NT2/D1 (cell line): ENCODE data around the gene PIK3IP1.

Experiments used
- DNase-seq: peaks from one replicate; pipeline ENCODE4 v3.0.0-alpha.2; 2011; ENCODE audit warnings: low read depth, low spot score
- H3K27me3 ChIP-seq: 2 replicates; pipeline ENCODE4 v1.6.0; 2011; ENCODE audit warnings: mild to moderate bottlenecking; ENCODE audit not compliant: insufficient read length, insufficient read depth
- H3K36me3 ChIP-seq: 2 replicates; pipeline ENCODE4 v1.6.1; 2011; ENCODE audit warnings: mild to moderate bottlenecking, low read length, mixed read lengths; ENCODE audit not compliant: insufficient read depth, insufficient read length
- H3K4me1 ChIP-seq: 2 replicates; pipeline ENCODE4 v1.5.1; 2011; ENCODE audit not compliant: insufficient read depth, insufficient read length
- H3K4me3 ChIP-seq: 2 replicates; pipeline ENCODE4 v1.5.1; 2011; ENCODE audit warnings: low read depth; ENCODE audit not compliant: insufficient read length
- H3K9ac ChIP-seq: 2 replicates; pipeline ENCODE4 v1.6.0; 2011; ENCODE audit warnings: low read depth; ENCODE audit not compliant: insufficient read length
- H3K9me3 ChIP-seq: 2 replicates; pipeline ENCODE4 v1.5.1; 2011; ENCODE audit warnings: mild to moderate bottlenecking, low read length; ENCODE audit not compliant: insufficient read depth
- SUZ12 ChIP-seq: IDR thresholded peaks from 2 replicates; pipeline ENCODE4 v1.6.1; 2011; ENCODE audit not compliant: insufficient read length, insufficient read depth; ENCODE audit errors: extremely low read depth
- YY1 ChIP-seq: IDR thresholded peaks from 2 replicates; pipeline ENCODE4 v1.6.1; 2011; ENCODE audit not compliant: insufficient read length, insufficient read depth
- ZNF274 ChIP-seq: IDR thresholded peaks from 2 replicates; pipeline ENCODE4 v1.6.1; 2011; ENCODE audit warnings: mild to moderate bottlenecking, low read depth, low read length

The PIK3IP1 gene

DNA sequence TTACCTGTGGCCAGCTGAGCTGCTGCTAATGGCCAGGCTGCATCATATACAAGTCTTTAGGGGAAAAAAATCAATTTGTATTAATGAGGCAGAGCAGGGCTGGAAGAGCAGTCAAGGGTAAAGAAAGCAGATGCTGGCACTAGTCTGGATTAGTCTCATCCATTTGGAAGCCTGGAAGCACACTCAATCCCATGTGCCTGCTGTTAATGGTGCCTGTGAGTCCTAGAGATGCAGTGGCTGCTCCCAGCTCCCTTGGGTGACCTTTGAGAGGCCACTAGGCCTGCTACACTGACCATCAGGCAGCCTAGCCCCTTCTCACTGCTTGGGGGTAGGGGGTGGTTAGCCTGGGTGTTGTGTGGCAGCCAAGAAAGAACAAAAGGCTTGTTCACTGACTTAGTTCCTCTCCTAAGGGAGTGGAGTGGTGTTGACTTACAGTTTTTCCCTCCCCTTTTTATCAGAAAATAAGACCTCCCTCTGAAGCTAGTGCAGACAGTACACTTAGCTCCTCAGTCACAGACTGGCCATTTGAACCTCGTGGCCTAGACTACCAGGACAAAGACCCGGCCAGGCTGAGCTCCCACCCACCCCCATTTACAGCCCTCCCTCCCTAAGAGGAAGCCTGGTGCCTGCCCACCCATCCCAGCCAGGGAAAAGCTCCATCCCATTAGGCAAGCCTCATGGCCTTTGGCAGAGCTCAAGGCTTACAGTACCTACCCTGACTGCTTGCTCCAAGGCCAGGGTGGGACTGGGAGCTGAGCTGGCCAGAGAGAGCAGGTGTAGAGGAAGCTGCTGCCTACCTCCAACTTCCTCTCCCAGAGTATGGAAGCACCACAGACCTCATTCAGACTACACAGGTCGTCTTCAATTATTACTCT, 7.8 kb downstream of the PIK3IP1 start:
- peaks cover 5% of the 10 kb centered on the region for H3K4me1 ChIP-seq
- no peak overlapping the region for H3K4me3 ChIP-seq
- no peak overlapping the region for H3K9ac ChIP-seq
- no peak for DNase-seq
- H3K27me3 ChIP-seq = peaks cover 13% of the 10 kb centered on the region
- TF ChIP-seq ZNF274 (no peak), YY1 (no peak), SUZ12 (no peak)
- peaks cover 10% of the 10 kb centered on the region for H3K36me3 ChIP-seq
- no peaks in the 10 kb centered on the region for H3K9me3 ChIP-seq

DNA sequence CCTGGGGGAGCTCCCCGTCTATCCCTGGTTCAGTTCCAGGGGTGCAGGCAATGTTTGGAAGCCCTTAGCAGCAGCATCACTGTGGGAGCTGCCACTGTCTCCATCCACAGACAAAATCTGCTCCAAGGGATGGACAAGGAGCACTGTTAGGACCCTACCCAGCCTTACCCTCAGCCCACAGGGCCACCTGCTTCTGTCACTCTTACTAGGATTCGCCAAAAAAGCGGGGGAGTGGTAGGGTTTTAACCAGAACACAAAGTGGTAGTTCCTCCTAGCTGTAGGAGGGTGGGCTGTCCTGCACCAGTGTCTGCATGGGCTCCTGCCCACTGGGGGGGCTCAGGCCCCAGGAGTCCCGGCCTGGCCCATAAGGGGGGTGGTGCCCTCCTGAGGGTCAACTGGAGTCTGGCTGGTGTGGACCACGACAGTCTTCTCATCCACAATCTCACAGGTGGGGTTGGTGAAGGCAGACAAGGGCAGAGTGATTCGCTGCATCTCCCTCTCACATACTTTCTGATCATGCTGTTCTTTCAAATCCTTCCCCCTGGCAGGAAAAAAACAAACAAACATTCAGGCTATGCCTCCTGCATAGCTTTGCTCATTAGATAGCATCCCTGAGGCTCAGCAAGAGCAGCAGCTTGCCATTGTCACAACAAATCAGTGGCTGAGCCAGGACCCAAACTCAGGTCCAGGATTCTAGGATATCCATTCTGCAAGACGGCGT, 9.4 kb downstream of the PIK3IP1 start:
- H3K4me3 ChIP-seq = no peak overlapping the region
- H3K9me3 ChIP-seq = no peaks in the 10 kb centered on the region
- TF ChIP-seq ZNF274 (no peak), SUZ12 (no peak), YY1 (no peak)
- H3K4me1 ChIP-seq = peaks cover 5% of the 10 kb centered on the region
- no peaks in the 10 kb centered on the region for H3K27me3 ChIP-seq
- no peak overlapping the region for H3K9ac ChIP-seq
- peaks cover 25% of the 10 kb centered on the region for H3K36me3 ChIP-seq
- DNase-seq = no peak

DNA sequence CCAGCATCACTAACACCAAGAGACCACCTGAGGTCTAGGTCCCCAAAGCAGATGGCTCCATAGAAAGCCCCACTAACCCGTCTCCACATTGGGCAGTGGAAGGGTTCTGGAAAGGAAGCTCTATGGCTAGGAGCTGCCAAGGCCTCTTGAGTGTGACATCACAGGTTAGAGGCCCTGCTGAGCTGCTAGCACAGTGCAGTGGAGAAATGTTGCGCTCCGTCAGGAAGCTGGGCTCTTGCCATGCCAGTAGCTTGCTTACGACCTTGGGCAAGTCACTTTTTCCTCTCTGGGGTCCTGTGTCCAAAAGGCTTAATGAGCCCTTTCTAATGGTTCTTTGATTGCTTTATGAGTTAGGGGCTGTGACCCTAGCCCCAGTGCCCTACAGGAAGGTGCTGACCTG, 10.6 kb downstream of the PIK3IP1 start:
- H3K9me3 ChIP-seq = no peaks in the 10 kb centered on the region
- H3K4me1 ChIP-seq = peaks cover 5% of the 10 kb centered on the region
- H3K27me3 ChIP-seq = no peaks in the 10 kb centered on the region
- no peak overlapping the region for H3K9ac ChIP-seq
- TF ChIP-seq YY1 (no peak), ZNF274 (no peak), SUZ12 (no peak)
- no peak for DNase-seq
- peaks cover 32% of the 10 kb centered on the region for H3K36me3 ChIP-seq
- no peak overlapping the region for H3K4me3 ChIP-seq

DNA sequence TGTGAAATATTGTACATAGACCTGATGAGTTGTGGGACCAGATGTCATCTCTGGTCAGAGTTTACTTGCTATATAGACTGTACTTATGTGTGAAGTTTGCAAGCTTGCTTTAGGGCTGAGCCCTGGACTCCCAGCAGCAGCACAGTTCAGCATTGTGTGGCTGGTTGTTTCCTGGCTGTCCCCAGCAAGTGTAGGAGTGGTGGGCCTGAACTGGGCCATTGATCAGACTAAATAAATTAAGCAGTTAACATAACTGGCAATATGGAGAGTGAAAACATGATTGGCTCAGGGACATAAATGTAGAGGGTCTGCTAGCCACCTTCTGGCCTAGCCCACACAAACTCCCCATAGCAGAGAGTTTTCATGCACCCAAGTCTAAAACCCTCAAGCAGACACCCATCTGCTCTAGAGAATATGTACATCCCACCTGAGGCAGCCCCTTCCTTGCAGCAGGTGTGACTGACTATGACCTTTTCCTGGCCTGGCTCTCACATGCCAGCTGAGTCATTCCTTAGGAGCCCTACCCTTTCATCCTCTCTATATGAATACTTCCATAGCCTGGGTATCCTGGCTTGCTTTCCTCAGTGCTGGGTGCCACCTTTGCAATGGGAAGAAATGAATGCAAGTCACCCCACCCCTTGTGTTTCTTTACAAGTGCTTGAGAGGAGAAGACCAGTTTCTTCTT, 12.3 kb downstream of the PIK3IP1 start:
- H3K4me1 ChIP-seq = peaks cover 2% of the 10 kb centered on the region
- no peak overlapping the region for H3K4me3 ChIP-seq
- no peak for TF ChIP-seq ZNF274
- TF ChIP-seq YY1 = no peak
- TF ChIP-seq SUZ12 = no peak
- DNase-seq = no peak
- H3K27me3 ChIP-seq = no peaks in the 10 kb centered on the region
- no peak overlapping the region for H3K9ac ChIP-seq
- H3K9me3 ChIP-seq = no peaks in the 10 kb centered on the region
- H3K36me3 ChIP-seq = peaks cover 41% of the 10 kb centered on the region

DNA sequence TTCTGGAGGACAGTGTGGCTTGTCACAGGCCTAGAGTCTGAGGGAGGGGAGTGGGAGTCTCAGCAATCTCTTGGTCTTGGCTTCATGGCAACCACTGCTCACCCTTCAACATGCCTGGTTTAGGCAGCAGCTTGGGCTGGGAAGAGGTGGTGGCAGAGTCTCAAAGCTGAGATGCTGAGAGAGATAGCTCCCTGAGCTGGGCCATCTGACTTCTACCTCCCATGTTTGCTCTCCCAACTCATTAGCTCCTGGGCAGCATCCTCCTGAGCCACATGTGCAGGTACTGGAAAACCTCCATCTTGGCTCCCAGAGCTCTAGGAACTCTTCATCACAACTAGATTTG, 13.0 kb downstream of the PIK3IP1 start:
- Histone ChIP-seq H3K4me1 (no peaks in the 10 kb centered on the region), H3K4me3 (no peak overlapping the region), H3K9ac (no peak overlapping the region), H3K9me3 (no peaks in the 10 kb centered on the region), H3K27me3 (no peaks in the 10 kb centered on the region), H3K36me3 (peaks cover 46% of the 10 kb centered on the region)
- TF ChIP-seq ZNF274 = no peak
- DNase-seq = no peak

DNA sequence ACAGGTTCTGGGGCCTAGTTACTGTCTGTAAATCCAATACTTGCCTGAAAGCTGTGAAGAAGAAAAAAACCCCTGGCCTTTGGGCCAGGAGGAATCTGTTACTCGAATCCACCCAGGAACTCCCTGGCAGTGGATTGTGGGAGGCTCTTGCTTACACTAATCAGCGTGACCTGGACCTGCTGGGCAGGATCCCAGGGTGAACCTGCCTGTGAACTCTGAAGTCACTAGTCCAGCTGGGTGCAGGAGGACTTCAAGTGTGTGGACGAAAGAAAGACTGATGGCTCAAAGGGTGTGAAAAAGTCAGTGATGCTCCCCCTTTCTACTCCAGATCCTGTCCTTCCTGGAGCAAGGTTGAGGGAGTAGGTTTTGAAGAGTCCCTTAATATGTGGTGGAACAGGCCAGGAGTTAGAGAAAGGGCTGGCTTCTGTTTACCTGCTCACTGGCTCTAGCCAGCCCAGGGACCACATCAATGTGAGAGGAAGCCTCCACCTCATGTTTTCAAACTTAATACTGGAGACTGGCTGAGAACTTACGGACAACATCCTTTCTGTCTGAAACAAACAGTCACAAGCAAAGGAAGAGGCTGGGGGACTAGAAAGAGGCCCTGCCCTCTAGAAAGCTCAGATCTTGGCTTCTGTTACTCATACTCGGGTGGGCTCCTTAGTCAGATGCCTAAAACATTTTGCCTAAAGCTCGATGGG, 13.5 kb downstream of the PIK3IP1 start:
- no peaks in the 10 kb centered on the region for H3K27me3 ChIP-seq
- H3K4me1 ChIP-seq = no peaks in the 10 kb centered on the region
- peaks cover 51% of the 10 kb centered on the region for H3K36me3 ChIP-seq
- H3K9me3 ChIP-seq = no peaks in the 10 kb centered on the region
- no peak for DNase-seq
- no peak overlapping the region for H3K4me3 ChIP-seq
- H3K9ac ChIP-seq = no peak overlapping the region
- TF ChIP-seq SUZ12 = no peak
- no peak for TF ChIP-seq YY1
- TF ChIP-seq ZNF274 = no peak
